SKM-1 (cell line): ENCODE results near the gene CCL21.

ENCODE experiments used
- DNase-seq: peaks from one replicate; lab custom pipeline; 2025; ENCODE audit not compliant: unreplicated experiment; lab: John Stamatoyannopoulos, UW

The CCL21 gene

DNA sequence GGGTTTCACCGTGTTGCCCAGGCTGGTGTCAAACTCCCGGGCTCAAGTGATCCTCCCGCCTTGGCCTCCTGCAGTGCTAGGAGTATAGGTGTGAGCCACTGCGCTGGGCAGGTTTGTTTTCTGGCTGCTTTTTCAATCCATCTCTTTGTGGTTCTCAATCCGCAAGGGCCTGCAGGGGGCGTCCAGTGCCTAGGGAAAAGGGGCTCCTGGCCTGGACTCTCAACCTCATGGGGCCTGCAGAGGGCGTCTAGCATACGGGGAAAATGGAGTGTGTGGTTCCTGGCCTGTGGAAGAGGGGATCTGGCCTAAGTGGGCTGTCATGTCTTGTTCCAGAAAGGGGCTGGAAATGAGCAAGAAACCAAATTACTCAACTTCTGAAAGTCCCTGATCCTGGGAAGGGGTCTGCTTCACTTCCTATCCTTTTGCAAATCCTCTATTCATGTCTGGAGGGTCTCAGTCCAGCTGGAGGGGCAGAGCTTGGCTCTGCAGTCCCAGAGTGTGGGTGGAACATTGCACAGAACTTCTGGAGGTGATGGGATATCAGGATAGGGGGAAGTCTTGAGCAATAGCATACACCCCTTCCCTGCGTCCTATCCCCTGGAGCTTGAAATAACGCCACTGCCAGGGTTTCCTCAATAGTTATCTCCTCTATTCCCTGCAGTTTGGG is 34.8 kb downstream of the CCL21 start:
- DNase-seq = peak; percentile 59

- DNase-seq = no peak
Observed at GRCh38 chr9:34674440-34674839, 35.5 kb downstream of the CCL21 start.

GRCh38 chr9:34671307-34671706 is 38.6 kb downstream of the CCL21 start:
- no peak for DNase-seq

DNA sequence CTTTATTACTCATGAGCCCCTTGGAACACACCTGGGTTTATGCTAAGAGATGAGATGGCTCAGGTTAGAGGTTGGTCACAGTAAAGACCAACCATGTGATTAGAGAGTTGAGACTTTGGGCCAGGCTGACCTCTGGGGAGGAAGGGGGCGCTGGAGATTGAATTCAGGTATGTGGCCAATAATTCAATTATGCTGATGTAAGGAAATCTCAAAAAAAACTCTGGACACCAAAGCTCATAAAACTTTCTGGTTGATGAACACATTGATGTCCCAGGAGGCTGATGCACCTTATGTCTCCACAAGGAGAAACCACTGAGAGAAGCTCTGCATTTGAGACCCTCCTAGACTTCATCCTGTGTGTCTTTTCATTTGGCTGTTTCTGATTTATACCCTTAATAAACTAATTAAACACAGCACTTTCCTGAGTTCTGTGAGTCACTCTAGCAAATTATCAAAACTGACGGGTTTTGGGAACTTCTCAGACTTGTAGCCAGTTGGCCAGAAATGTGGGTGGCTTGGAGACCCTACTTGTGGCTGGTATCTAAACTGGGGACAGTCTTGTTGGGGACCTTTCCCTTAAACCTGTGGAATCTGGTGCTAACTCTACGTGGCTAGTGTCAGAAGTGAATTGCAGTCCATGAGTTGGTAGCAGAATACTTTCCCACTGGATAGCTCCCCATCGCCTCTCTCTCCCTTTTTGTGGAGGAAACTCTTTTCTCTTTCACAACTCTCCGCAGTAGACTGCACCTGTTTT is 40.0 kb downstream of the CCL21 start:
- DNase-seq = no peak

- DNase-seq = peak; percentile 94
Observed at GRCh38 chr9:34665381-34666250, 44.3 kb downstream of the CCL21 start.

DNA sequence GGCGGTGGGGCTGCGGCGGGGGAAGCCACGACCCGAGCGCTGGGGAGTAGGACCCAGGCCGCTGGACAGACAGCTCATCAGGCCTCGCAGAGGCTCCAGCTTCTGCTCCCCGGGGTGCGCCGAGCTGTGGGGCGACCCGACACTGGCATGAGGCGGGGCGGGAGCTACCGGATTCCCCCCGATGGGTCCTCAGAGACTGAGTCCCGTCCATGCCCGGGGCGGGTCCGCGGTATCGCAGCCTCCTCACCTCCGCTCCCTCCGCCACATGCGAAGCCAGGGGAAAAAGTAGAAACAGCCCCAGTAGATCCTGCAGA is 44.9 kb downstream of the CCL21 start:
- DNase-seq = no peak

GRCh38 chr9:34664281-34665066 is 45.5 kb downstream of the CCL21 start:
- peak; percentile 70 for DNase-seq

DNA sequence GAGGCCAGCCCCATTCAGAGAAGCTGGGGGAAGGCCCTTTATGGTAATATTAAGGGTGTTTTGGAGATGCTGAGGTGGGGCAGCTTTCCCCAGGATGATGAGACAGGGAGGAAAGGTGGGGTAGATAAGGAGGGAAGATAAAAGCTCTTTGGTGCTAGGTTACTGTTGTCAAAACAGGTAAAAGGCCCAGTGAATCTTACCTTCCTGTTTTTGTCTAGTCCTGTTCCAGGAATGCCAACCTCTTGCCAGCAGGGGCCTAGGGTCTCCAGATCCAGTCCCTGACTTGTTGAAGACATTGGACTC is 46.7 kb downstream of the CCL21 start:
- DNase-seq = no peak

- DNase-seq = no peak
Observed at GRCh38 chr9:34662526-34663302, 47.2 kb downstream of the CCL21 start, which contains the start of gene CCL27. TSS of gene CCL27 (minus strand) at chr9:34662657. CDS start at chr9:34662633, 24 bp downstream.

- no peak for DNase-seq
Observed at GRCh38 chr9:34659592-34660253, 50.2 kb downstream of the CCL21 start.
